H7 (cell line): ENCODE results near the gene KCNAB2. TPM values are rescaled to one million over a fixed set of nuclear protein-coding genes. Genes with fewer than 3 reads are reported as not detected.

Experiments
- DNase-seq: peaks from one replicate; pipeline ENCODE4 v3.0.0; 2012
- H3K27me3 ChIP-seq: 2 replicates; pipeline ENCODE4 v1.6.0; 2011; ENCODE audit warnings: mild to moderate bottlenecking, low read length; ENCODE audit not compliant: control insufficient read depth, insufficient read depth
- H3K36me3 ChIP-seq: replicated peaks from 2 replicates; pipeline ENCODE4 v1.5.1; 2011; ENCODE audit warnings: low read length; ENCODE audit not compliant: control insufficient read depth, insufficient read depth
- H3K4me3 ChIP-seq: 2 replicates; pipeline ENCODE4 v1.5.1; 2011; ENCODE audit warnings: low read depth, mild to moderate bottlenecking, control low read depth, low read length, moderate library complexity; ENCODE audit not compliant: insufficient read depth
- total RNA-seq: library from RNA; depleted of rRNA; stranded (reverse); fragments of >200 nt; shearing (Covaris generic); gene quantifications from 2 replicates; pipeline ENCODE4 v1.2.3, GENCODE V29; 2014

The KCNAB2 gene
- total RNA-seq, 1 experiment from 2014 or later: 6.6 TPM

GRCh38 chr1:6084781-6085495 is 39.2 kb downstream of the KCNAB2 start:
- H3K4me3 ChIP-seq: no peak overlapping the region
- no peak for DNase-seq
- H3K27me3 ChIP-seq: no peaks in the 10 kb centered on the region
- H3K36me3 ChIP-seq: no peaks in the 10 kb centered on the region

GRCh38 chr1:6085666-6086065 is 40.0 kb downstream of the KCNAB2 start:
- DNase-seq: no peak
- no peaks in the 10 kb centered on the region for H3K27me3 ChIP-seq
- no peak overlapping the region for H3K4me3 ChIP-seq
- no peaks in the 10 kb centered on the region for H3K36me3 ChIP-seq

- Histone ChIP-seq H3K36me3 (no peaks in the 10 kb centered on the region), H3K27me3 (no peaks in the 10 kb centered on the region), H3K4me3 (no peak overlapping the region)
- peak; percentile 69 for DNase-seq
Observed at GRCh38 chr1:6086358-6086757, 40.7 kb downstream of the KCNAB2 start.

- no peaks in the 10 kb centered on the region for H3K27me3 ChIP-seq
- H3K4me3 ChIP-seq: no peak overlapping the region
- DNase-seq: peak; percentile 65
- no peaks in the 10 kb centered on the region for H3K36me3 ChIP-seq
Observed at GRCh38 chr1:6086762-6087376, 41.2 kb downstream of the KCNAB2 start.

GRCh38 chr1:6087377-6087772 is 41.7 kb downstream of the KCNAB2 start:
- DNase-seq: peak; percentile 67
- H3K4me3 ChIP-seq: no peak overlapping the region
- no peaks in the 10 kb centered on the region for H3K27me3 ChIP-seq
- no peaks in the 10 kb centered on the region for H3K36me3 ChIP-seq

- DNase-seq: no peak
Observed at GRCh38 chr1:6087958-6088357, 42.3 kb downstream of the KCNAB2 start.

GRCh38 chr1:6088956-6089355 is 43.3 kb downstream of the KCNAB2 start:
- no peaks in the 10 kb centered on the region for H3K27me3 ChIP-seq
- no peaks in the 10 kb centered on the region for H3K36me3 ChIP-seq
- H3K4me3 ChIP-seq: no peak overlapping the region
- DNase-seq: no peak

More at GRCh38 chr1:6087958-6088357, 42.3 kb downstream of the KCNAB2 start:
- Histone ChIP-seq H3K27me3 (no peaks in the 10 kb centered on the region), H3K36me3 (no peaks in the 10 kb centered on the region), H3K4me3 (no peak overlapping the region)

- DNase-seq: no peak
- H3K4me3 ChIP-seq: no peak overlapping the region
- H3K27me3 ChIP-seq: no peaks in the 10 kb centered on the region
- H3K36me3 ChIP-seq: no peaks in the 10 kb centered on the region
Observed at GRCh38 chr1:6090288-6090687, 44.6 kb downstream of the KCNAB2 start.

- Histone ChIP-seq H3K27me3 (no peaks in the 10 kb centered on the region), H3K4me3 (no peak overlapping the region), H3K36me3 (no peaks in the 10 kb centered on the region)
- no peak for DNase-seq
Observed at GRCh38 chr1:6090996-6091822, 45.5 kb downstream of the KCNAB2 start.

- Histone ChIP-seq H3K36me3 (no peaks in the 10 kb centered on the region), H3K4me3 (no peak overlapping the region), H3K27me3 (no peaks in the 10 kb centered on the region)
- DNase-seq: no peak
Observed at GRCh38 chr1:6091823-6092109, 46.1 kb downstream of the KCNAB2 start.

- Histone ChIP-seq H3K4me3 (no peak overlapping the region), H3K36me3 (no peaks in the 10 kb centered on the region), H3K27me3 (no peaks in the 10 kb centered on the region)
- DNase-seq: no peak
Observed at GRCh38 chr1:6092211-6092610, 46.5 kb downstream of the KCNAB2 start.

GRCh38 chr1:6093071-6093470 is 47.4 kb downstream of the KCNAB2 start:
- no peak overlapping the region for H3K4me3 ChIP-seq
- no peaks in the 10 kb centered on the region for H3K27me3 ChIP-seq
- no peaks in the 10 kb centered on the region for H3K36me3 ChIP-seq
- DNase-seq: no peak

GRCh38 chr1:6093611-6094010 is 47.9 kb downstream of the KCNAB2 start:
- H3K27me3 ChIP-seq: no peaks in the 10 kb centered on the region
- no peak for DNase-seq
- H3K36me3 ChIP-seq: no peaks in the 10 kb centered on the region
- no peak overlapping the region for H3K4me3 ChIP-seq

- Histone ChIP-seq H3K27me3 (no peaks in the 10 kb centered on the region), H3K4me3 (no peak overlapping the region), H3K36me3 (no peaks in the 10 kb centered on the region)
- DNase-seq: no peak
Observed at GRCh38 chr1:6094246-6094645, 48.6 kb downstream of the KCNAB2 start.
